DOHH2 (cell line): ENCODE data around the gene CSE1L.

Experiments used
- EZH2phosphoT487 ChIP-seq: fragments of 200-600 bp; sonication (generic); IDR thresholded peaks from 2 replicates; pipeline ENCODE4 v1.6.1; 2017; ENCODE audit warnings: borderline replicate concordance, mild to moderate bottlenecking, antibody characterized with exemption, low read length, moderate library complexity, mixed read lengths
- TF ChIP-seq, protein P1 (sequence below): fragments of 200-600 bp; sonication (generic); IDR thresholded peaks from one replicate; pipeline ENCODE4 v1.5.1; 2014; ENCODE audit warnings: antibody characterized with exemption, mild to moderate bottlenecking, low read depth, low read length; ENCODE audit not compliant: poor library complexity, severe bottlenecking

DNA sequence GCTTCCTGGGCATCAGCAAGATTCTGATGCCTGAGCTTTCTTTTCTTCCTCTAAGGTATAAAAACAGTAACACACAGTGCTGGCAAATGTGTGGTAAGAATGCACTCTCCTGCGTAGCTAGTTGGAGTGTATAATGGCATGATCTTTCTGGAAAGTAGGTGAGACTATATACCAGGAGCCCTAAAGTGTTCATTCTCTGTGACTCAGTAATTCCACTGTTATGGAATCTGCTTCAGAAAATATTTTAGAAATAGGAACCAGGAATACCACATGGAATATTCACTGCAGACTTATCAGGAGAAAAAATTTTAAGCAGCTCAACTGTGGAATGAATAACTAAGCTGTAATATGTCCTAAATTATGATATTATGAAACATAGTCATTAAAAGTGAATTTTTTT, 16.9 kb upstream of the CSE1L start:
- TF ChIP-seq, protein P1, sequence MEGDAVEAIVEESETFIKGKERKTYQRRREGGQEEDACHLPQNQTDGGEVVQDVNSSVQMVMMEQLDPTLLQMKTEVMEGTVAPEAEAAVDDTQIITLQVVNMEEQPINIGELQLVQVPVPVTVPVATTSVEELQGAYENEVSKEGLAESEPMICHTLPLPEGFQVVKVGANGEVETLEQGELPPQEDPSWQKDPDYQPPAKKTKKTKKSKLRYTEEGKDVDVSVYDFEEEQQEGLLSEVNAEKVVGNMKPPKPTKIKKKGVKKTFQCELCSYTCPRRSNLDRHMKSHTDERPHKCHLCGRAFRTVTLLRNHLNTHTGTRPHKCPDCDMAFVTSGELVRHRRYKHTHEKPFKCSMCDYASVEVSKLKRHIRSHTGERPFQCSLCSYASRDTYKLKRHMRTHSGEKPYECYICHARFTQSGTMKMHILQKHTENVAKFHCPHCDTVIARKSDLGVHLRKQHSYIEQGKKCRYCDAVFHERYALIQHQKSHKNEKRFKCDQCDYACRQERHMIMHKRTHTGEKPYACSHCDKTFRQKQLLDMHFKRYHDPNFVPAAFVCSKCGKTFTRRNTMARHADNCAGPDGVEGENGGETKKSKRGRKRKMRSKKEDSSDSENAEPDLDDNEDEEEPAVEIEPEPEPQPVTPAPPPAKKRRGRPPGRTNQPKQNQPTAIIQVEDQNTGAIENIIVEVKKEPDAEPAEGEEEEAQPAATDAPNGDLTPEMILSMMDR, result no peak
- no peak for TF ChIP-seq EZH2phosphoT487
